SU-DHL-6 (cell line): Measurements from ENCODE around the gene SYNJ2BP.

Source experiments
- H2AFZ ChIP-seq: fragments of 200-600 bp; sonication (generic); 2 replicates; pipeline ENCODE4 v1.6.1; 2014; ENCODE audit warnings: low read depth, mild to moderate bottlenecking, moderate library complexity, mixed read lengths, antibody characterized with exemption, low read length; ENCODE audit not compliant: severe bottlenecking
- H3F3A ChIP-seq: fragments of 200-600 bp; shearing (Covaris generic); 2 replicates; pipeline ENCODE4 v1.6.0; 2016; ENCODE audit warnings: antibody characterized with exemption, mild to moderate bottlenecking; ENCODE audit not compliant: insufficient read depth
- H3K27ac ChIP-seq: fragments of 200-600 bp; sonication (generic); 2 replicates; pipeline ENCODE4 v1.5.1; 2016; ENCODE audit warnings: low read depth, mild to moderate bottlenecking, low read length, moderate library complexity, mixed read lengths
- H3K27me3 ChIP-seq: fragments of 200-600 bp; sonication (generic), shearing (Covaris generic); 2 replicates; pipeline ENCODE4 v1.6.0; 2014; ENCODE audit warnings: mild to moderate bottlenecking, low read length
- H3K36me3 ChIP-seq: fragments of 200-600 bp; sonication (generic); 2 replicates; pipeline ENCODE4 v1.6.1; 2014; ENCODE audit warnings: mild to moderate bottlenecking, low read length, mixed read lengths
- H3K4me2 ChIP-seq: fragments of 300-600, 200-600 bp; shearing (Covaris generic), sonication (generic); 2 replicates; pipeline ENCODE4 v1.6.0; 2014; ENCODE audit warnings: low read length, low read depth, mild to moderate bottlenecking; ENCODE audit not compliant: poor library complexity, severe bottlenecking
- H3K4me3 ChIP-seq: fragments of 200-600 bp; sonication (generic); 2 replicates; pipeline ENCODE4 v1.5.1; 2014; ENCODE audit warnings: antibody characterized with exemption, low read length, mild to moderate bottlenecking, mixed read lengths; ENCODE audit not compliant: insufficient read depth, poor library complexity, severe bottlenecking
- H3K79me2 ChIP-seq: fragments of 200-600 bp; sonication (generic); 2 replicates; pipeline ENCODE4 v1.6.1; 2014; ENCODE audit warnings: mild to moderate bottlenecking, low read length, moderate library complexity; ENCODE audit not compliant: insufficient read depth
- H3K9ac ChIP-seq: fragments of 200-600 bp; sonication (generic); 2 replicates; pipeline ENCODE4 v1.7.0; 2014; ENCODE audit warnings: mild to moderate bottlenecking, low read length
- H3K9me2 ChIP-seq: fragments of 200-600 bp; sonication (generic); replicated peaks from 2 replicates; pipeline ENCODE4 v1.6.1; 2014; ENCODE audit warnings: low read length; ENCODE audit not compliant: insufficient read depth
- H3K9me3 ChIP-seq: fragments of 200-600 bp; sonication (generic); 2 replicates; pipeline ENCODE4 v1.6.1; 2014; ENCODE audit warnings: low read length, mixed read lengths; ENCODE audit not compliant: insufficient read depth
- H4K20me1 ChIP-seq: fragments of 200-600 bp; sonication (generic); 2 replicates; pipeline ENCODE4 v1.6.1; 2014; ENCODE audit warnings: low read depth, mild to moderate bottlenecking, antibody characterized with exemption, low read length, moderate library complexity, mixed read lengths
- EZH2phosphoT487 ChIP-seq: fragments of 200-600 bp; sonication (generic), shearing (Covaris generic); conservative IDR thresholded peaks from 2 replicates; pipeline ENCODE4 v1.6.1; 2018; ENCODE audit warnings: mild to moderate bottlenecking, antibody characterized with exemption, low read length, moderate library complexity, mixed read lengths
- TF ChIP-seq, protein P1 (sequence below): fragments of 200-600 bp; sonication (generic); IDR thresholded peaks from one replicate; pipeline ENCODE4 v1.5.1; 2017; ENCODE audit warnings: antibody characterized with exemption, mild to moderate bottlenecking, low read length, moderate library complexity; ENCODE audit not compliant: insufficient read depth, poor library complexity, severe bottlenecking

The SYNJ2BP gene

GRCh38 chr14:70397746-70398145 lies 19.1 kb downstream of the SYNJ2BP start:
- H3F3A ChIP-seq, result no peaks in the 10 kb centered on the region
- no peak overlapping the region for H2AFZ ChIP-seq
- H4K20me1 ChIP-seq, result no peaks in the 10 kb centered on the region
- TF ChIP-seq EZH2phosphoT487, result no peak
- TF ChIP-seq, protein P1, sequence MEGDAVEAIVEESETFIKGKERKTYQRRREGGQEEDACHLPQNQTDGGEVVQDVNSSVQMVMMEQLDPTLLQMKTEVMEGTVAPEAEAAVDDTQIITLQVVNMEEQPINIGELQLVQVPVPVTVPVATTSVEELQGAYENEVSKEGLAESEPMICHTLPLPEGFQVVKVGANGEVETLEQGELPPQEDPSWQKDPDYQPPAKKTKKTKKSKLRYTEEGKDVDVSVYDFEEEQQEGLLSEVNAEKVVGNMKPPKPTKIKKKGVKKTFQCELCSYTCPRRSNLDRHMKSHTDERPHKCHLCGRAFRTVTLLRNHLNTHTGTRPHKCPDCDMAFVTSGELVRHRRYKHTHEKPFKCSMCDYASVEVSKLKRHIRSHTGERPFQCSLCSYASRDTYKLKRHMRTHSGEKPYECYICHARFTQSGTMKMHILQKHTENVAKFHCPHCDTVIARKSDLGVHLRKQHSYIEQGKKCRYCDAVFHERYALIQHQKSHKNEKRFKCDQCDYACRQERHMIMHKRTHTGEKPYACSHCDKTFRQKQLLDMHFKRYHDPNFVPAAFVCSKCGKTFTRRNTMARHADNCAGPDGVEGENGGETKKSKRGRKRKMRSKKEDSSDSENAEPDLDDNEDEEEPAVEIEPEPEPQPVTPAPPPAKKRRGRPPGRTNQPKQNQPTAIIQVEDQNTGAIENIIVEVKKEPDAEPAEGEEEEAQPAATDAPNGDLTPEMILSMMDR, result no peak
- no peak overlapping the region for H3K9ac ChIP-seq
- no peaks in the 10 kb centered on the region for H3K27me3 ChIP-seq
- H3K9me3 ChIP-seq, result peaks cover 4% of the 10 kb centered on the region; the same call in 1 of the 2 replicates
- H3K27ac ChIP-seq, result no peak overlapping the region
- H3K4me2 ChIP-seq, result no peak overlapping the region
- no peaks in the 10 kb centered on the region for H3K36me3 ChIP-seq
- H3K9me2 ChIP-seq, result no peaks in the 10 kb centered on the region
- no peak overlapping the region for H3K4me3 ChIP-seq
- no peaks in the 10 kb centered on the region for H3K79me2 ChIP-seq

- Histone ChIP-seq H3K9ac (no peak overlapping the region), H3K36me3 (no peaks in the 10 kb centered on the region), H3K27me3 (no peaks in the 10 kb centered on the region), H2AFZ (no peak overlapping the region), H3K4me2 (no peak overlapping the region), H3K79me2 (no peaks in the 10 kb centered on the region), H3K9me3 (peaks cover 4% of the 10 kb centered on the region; the same call in 1 of the 2 replicates), H3F3A (no peaks in the 10 kb centered on the region), H3K4me3 (no peak overlapping the region), H3K27ac (no peak overlapping the region), H3K9me2 (no peaks in the 10 kb centered on the region), H4K20me1 (no peaks in the 10 kb centered on the region)
- no peak for TF ChIP-seq EZH2phosphoT487
- TF ChIP-seq, protein P1, result no peak
Observed at GRCh38 chr14:70394674-70395306, 22.1 kb downstream of the SYNJ2BP start.

DNA sequence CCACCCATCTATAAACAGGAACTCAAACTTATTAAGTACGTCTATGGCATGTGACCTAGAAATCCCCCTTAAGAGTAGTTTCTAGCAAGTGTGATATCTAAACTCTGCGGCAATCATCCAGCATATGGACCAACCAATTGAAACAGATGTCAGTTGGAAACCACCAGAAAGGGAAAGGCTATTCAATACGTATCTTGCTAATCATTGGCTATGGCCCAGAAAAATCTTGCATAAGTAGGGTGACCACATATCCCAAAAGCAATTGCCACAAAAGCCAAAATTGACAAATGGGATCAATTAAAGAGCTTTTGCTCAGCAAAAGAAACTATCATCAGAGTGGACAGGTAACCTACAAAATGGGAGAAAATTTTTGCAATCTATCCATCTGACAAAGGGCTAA lies 24.2 kb downstream of the SYNJ2BP start:
- no peaks in the 10 kb centered on the region for H3K79me2 ChIP-seq
- no peak overlapping the region for H3K9ac ChIP-seq
- H3K4me3 ChIP-seq, result no peak overlapping the region
- no peaks in the 10 kb centered on the region for H3K36me3 ChIP-seq
- no peaks in the 10 kb centered on the region for H4K20me1 ChIP-seq
- no peaks in the 10 kb centered on the region for H3F3A ChIP-seq
- no peak overlapping the region for H3K27ac ChIP-seq
- no peak overlapping the region for H2AFZ ChIP-seq
- H3K9me2 ChIP-seq, result no peaks in the 10 kb centered on the region
- H3K9me3 ChIP-seq, result peaks cover 3% of the 10 kb centered on the region; the same call in 1 of the 2 replicates
- no peak for TF ChIP-seq EZH2phosphoT487
- TF ChIP-seq, protein P1, result no peak
- H3K27me3 ChIP-seq, result no peaks in the 10 kb centered on the region
- no peak overlapping the region for H3K4me2 ChIP-seq
